Activated CD8-positive, alpha-beta memory T cell treated with anti-CD3 and anti-CD28 coated beads for 36 hours (primary cell): ENCODE data around the gene TFPI2. TPM values are rescaled to one million over a fixed set of nuclear protein-coding genes. Genes with fewer than 3 reads are reported as not detected.
"Not testable (repeated sequence)": the region's sequence is repeated elsewhere in the genome, so short reads cannot be mapped to it uniquely, and the experiment has no call there.

Experiments used
- CTCF ChIA-PET: fragments of 350-600 bp; sonication (Branson Sonifier 250); formaldehyde crosslinking; loops from one replicate; lab custom pipeline; 2021; ENCODE audit warnings: antibody characterized with exemption; lab: Charles Lee
- POLR2A ChIA-PET: fragments of 350-600 bp; sonication (Branson Sonifier 250); formaldehyde crosslinking; loops from one replicate; lab custom pipeline; 2021; ENCODE audit warnings: antibody characterized with exemption; lab: Charles Lee
- total RNA-seq, 2 experiments: library from RNA; stranded (reverse); gene quantifications; one replicate each; pipeline ENCODE4 v1.2.3, GENCODE V29; 2021

TFPI2 gene
- total RNA-seq, 2 experiments from 2014 or later: not detected

- POLR2A ChIA-PET: not testable (repeated sequence)
Measured at GRCh38 chr7:93911242-93911641, 20.7 kb upstream of the TFPI2 start.

GRCh38 chr7:93910076-93910994, 19.8 kb upstream of the TFPI2 start:
- ChIA-PET CTCF (no interaction called here), POLR2A (no interaction called here)

More at GRCh38 chr7:93911242-93911641, 20.7 kb upstream of the TFPI2 start:
- CTCF ChIA-PET: not testable (repeated sequence)

GRCh38 chr7:93906267-93906666, 15.7 kb upstream of the TFPI2 start, which contains the start of gene GNGT1:
GNGT1 (plus strand) TSS chr7:93906567; CDS start chr7:93906747, 180 bp downstream.
- CTCF ChIA-PET: no interaction called here
- POLR2A ChIA-PET: no interaction called here

GRCh38 chr7:93902777-93903423, 12.3 kb upstream of the TFPI2 start:
- ChIA-PET CTCF (interaction anchor here (1.0 kb wide), 1 partner anchor 188 kb away, joined by 3 read pairs; no protein-coding TSS in a partner anchor), POLR2A (no interaction called here)

- CTCF ChIA-PET: no interaction called here
- POLR2A ChIA-PET: no interaction called here
Measured at GRCh38 chr7:93897680-93898079, 7.1 kb upstream of the TFPI2 start.

DNA sequence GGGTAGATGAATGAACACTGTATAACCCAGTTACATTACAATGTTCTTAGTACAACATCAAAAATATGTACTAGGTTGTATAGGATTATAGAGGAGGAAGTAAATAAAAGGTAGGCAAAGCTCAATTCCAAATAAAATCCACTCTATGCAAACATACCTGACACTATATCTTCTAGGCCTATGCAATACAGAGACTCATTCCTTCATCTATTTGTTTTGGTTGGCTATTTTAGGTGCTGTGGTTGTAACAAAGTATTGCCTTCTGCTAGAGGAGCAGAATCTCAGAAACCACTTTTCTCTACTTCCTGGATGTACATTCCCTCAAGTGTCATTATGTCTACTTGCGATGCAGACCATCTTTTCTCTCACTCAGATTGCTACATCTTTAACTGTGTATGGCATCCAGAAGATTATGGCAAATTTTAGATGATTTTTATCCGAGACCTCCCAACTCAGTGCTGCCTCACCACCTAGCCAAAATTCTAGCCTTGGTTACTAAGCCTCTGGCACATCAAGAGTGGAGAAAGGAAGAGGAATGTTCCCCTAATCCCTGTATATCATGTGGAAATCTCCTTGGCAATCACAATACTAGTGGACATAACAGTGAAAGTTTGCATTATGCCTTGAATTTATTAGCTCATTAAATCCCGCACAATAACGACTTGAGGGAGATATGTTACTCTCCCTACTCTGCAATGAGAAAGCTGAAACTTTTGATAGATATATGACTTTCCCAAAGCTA, 5.5 kb upstream of the TFPI2 start:
- POLR2A ChIA-PET: no interaction called here
- CTCF ChIA-PET: no interaction called here

DNA sequence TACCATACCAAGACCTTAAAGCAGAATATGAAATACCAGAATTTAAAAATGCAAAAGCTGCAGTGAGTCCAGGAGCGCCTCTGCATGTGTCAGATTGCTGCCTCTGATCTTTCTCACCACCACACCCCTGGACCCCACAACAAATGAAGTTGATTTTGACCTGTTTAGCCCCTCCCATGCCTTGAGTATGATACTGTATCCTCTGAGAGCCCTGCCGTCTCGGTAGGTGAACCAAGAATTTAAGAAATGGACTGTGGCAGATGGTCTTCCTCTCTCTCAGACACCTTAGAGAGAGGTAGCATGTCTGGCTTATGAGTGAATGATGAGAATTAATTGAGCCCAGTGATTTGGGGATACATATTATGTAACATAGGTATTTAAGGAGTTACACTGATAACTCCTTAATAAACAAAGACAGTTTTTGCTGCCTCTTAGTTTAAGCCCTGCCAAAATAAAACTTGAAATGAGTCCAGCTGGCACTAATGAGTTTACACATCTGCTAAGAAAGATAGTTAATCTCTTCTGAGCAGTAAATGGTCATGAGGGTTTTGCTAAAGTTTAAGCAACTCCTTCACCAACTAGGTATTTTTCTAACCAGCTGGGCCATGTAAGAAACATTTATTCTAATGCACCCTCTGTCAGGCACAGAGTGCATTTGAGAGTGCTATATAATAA, 4.5 kb upstream of the TFPI2 start:
- ChIA-PET CTCF (no interaction called here), POLR2A (no interaction called here)

GRCh38 chr7:93894426-93894825, 3.9 kb upstream of the TFPI2 start:
- ChIA-PET POLR2A (no interaction called here), CTCF (no interaction called here)

DNA sequence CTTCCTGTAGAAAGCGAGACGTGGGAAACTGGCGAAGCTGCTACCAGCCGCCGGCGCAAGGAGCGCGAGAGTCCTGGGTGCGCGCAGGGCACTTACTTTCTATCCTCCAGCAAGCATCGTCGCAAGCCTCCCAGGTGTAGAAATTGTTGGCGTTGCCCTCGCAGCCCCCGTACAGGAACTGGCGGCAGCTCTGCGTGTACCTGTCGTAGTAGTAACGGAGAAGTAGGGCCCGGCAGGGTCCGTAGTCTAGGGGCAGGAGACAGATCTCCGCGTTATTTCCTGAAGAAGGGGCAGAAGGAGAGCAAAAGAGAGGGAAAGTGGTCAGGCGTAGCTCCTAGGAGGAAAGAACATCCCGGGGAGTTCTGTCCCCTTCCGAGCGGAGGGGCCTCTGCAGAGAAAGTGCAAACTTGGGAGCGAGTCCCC, 501 bp downstream of the TFPI2 start:
- POLR2A ChIA-PET: no interaction called here
- CTCF ChIA-PET: no interaction called here

DNA sequence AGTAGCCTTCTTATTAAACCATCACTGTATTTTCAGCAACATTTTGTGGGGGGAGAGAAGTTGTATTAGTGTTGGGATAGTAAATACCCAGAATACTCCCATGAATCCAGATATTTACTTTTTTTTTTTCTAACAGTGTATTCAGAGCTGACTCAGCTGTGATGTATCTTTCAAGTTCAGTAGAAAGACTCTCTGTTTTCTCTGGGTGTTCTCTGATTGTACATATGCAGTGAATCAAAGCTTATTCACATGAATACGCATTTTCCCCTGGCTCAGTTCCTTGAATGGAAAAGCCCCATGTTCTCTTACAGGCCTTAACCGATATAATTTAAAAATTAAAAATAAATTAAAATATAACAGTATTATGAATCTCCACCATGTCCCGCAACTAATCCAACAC, 1.3 kb downstream of the TFPI2 start:
- ChIA-PET POLR2A (no interaction called here), CTCF (no interaction called here)

DNA sequence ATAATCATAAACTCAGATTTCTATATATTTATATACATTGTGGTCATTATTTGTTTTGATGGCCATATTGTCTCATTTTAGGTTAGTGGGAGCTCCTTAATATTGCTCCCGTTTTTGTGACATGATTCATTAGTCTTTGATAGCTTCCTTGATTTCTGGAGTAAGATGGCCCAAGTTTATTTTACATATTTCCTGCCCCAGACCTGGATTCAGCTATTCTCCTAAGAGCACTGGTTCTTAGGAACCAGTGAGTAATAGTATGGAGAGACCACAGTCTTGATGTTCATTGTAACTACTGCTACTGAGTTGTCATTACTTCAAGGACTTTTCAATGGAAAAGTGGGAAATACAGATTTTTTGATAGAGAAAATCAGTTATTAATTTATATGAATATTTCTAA, 6.0 kb downstream of the TFPI2 start:
- POLR2A ChIA-PET: no interaction called here

DNA sequence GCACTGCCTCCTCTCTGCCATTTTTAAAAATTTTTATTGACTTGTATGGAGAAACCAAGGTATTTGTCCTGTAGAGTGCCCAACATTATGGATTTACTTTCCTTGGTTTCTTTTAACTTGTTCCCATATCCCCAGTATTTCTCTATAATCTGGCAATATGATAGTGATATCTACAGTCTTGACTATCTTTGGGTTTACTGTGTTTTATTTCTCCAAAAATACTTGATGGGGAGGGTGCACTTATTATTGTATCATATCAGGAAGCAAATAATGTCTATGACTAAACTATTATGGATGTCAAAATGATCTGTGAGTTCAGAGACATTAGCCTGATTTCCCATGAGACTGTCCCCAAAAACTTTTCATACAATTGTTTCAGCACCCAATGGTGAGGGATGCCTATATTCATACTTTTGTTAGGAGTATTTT, 6.6 kb downstream of the TFPI2 start:
- ChIA-PET POLR2A (no interaction called here), CTCF (no interaction called here)

More for the DNA sequence above, 6.0 kb downstream of the TFPI2 start:
- CTCF ChIA-PET: no interaction called here

- POLR2A ChIA-PET: no interaction called here
Measured at GRCh38 chr7:93883078-93883916, 7.3 kb downstream of the TFPI2 start.

GRCh38 chr7:93882468-93882867, 8.1 kb downstream of the TFPI2 start:
- POLR2A ChIA-PET: no interaction called here
- CTCF ChIA-PET: no interaction called here

More at GRCh38 chr7:93883078-93883916, 7.3 kb downstream of the TFPI2 start:
- CTCF ChIA-PET: no interaction called here

DNA sequence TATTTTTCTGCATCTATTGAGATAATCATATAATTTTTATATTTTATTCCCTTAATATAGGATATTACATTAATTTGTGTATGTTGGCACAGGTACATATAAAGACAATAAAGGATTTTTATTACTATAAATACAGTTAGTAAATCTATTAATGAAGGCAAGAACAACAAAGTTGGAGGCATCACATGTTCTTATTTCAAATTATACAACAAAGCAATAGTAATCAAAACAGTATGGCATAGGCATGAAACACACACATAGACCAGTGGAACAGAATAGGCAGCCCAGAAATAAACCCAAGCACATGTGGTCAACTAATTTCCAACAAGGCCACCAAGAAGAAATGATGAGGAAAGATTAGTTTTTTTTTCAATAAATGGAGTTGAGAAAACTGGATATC, 11.2 kb downstream of the TFPI2 start:
- CTCF ChIA-PET: no interaction called here

DNA sequence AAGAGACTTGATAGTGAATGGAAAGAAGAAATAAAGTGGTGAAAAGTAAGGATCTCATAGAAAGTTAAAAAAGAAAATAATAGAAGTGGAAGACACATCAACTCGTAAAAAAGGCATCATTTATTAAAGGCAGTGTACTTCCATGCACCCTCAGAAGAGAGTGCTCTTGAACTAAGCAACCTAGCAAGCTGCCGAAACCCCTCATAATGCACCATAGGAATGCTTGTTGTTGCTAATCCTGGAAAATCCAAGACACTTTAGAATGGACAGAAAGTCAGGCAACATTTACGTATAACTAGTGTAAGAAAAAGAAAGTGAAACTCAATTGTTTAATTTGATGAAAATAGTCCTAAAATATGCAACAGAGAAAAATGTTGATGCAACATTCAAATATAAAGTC, 12.8 kb downstream of the TFPI2 start:
- CTCF ChIA-PET: no interaction called here
- POLR2A ChIA-PET: no interaction called here

More for the DNA sequence above, 11.2 kb downstream of the TFPI2 start:
- POLR2A ChIA-PET: no interaction called here

- ChIA-PET POLR2A (no interaction called here), CTCF (no interaction called here)
Measured at GRCh38 chr7:93873998-93874574, 16.5 kb downstream of the TFPI2 start.

- ChIA-PET POLR2A (no interaction called here), CTCF (no interaction called here)
Measured at GRCh38 chr7:93866886-93867285, 23.7 kb downstream of the TFPI2 start.
